Measurements from ENCODE around the gene HOXC5.

Gene HOXC5

GRCh38 chr12:54032627-54033100 is at the start of gene HOXC5:
Gene HOXC5 (plus strand): TSS chr12:54033050. CDS start chr12:54033123, 73 bp downstream.
- DNase-seq, result no peak

DNA sequence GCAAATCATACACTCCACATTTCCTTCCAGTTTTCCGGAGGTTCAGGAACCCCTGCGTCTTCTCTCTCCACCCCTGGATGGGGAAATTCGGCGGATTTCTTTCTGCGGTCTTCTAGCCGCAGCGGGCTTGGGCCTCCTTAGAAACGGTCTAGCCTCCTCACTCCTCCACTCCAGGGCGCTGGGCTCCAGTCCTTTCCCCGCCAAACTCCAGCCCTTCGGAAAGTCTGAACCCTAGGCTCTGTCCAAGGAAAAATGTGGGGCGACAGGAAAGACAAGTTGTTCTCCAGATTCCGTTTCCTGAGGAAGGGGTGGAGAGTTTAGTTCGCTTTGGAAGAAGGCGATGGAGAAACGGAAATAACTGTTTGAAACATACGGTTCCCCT is 49.3 kb upstream of the HOXC5 start:
- no peak for DNase-seq

DNA sequence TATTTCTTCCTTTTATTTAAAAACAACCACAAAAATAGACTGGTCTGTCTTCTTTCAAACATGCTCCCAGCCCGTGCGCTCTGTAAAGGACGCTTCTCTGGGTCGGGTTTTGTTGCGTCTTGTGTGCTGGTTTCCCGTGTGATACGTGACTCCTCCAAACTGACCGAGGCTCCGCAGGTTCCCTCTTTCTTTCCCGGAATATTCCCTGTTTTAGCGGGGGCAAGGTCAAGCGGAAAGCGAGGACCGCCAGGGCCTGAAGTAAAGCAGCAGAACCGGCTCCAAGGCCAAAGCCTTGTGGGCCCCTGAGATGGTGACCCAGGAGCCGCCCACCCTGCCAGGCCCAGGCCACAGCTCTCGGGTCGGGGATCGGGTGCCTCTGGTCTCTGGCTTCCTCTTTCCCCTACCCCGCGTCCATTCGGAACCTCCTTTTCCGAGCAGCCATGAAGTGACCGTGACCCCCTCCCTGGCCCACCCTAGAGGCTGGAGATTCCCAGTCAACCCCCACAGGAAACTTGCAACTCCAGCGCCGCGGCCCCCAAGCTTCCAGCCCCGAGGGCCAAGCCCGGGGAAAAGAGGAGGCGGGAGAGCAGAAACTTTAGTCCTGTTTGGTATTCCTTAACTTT is 48.8 kb upstream of the HOXC5 start:
- DNase-seq, result no peak

DNA sequence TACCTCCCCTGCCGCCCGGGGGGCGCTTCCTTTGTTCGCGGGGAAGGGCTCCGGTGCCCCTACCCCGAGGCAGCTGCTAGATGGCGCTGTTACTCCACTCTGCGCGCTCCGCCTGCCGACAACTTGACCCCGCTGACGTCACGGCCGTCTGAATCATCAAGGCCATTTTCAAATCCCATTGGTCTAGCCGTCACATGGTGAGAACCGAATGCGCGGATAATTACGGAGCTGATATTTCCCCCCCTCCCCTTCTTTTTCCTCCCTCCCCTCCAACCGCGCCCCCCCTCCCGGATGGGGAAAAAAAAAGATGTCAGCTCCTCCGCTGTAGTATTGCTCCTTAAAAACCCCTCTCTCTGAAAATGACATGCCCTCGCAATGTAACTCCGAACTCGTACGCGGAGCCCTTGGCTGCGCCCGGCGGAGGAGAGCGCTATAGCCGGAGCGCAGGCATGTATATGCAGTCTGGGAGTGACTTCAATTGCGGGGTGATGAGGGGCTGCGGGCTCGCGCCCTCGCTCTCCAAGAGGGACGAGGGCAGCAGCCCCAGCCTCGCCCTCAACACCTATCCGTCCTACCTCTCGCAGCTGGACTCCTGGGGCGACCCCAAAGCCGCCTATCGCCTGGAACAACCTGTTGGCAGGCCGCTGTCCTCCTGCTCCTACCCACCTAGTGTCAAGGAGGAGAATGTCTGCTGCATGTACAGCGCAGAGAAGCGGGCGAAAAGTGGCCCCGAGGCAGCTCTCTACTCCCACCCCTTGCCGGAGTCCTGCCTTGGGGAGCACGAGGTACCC is 47.8 kb upstream of the HOXC5 start, which contains the start of gene HOXC10:
HOXC10 (plus strand) TSS at position 246 of the 791 bp plus-strand sequence; CDS start at position 360, 114 bp downstream.
- DNase-seq, result peak; percentile 54

GRCh38 chr12:53985692-53985993 is 47.2 kb upstream of the HOXC5 start:
- DNase-seq, result no peak

- DNase-seq, result no peak
Observed at GRCh38 chr12:53985994-53986685, 46.7 kb upstream of the HOXC5 start.

GRCh38 chr12:53986686-53987483 is 46.0 kb upstream of the HOXC5 start:
- no peak for DNase-seq

- no peak for DNase-seq
Observed at GRCh38 chr12:53987787-53988230, 45.0 kb upstream of the HOXC5 start.

GRCh38 chr12:53988541-53989226 is 44.2 kb upstream of the HOXC5 start:
- DNase-seq, result no peak

GRCh38 chr12:53989227-53990113 is 43.4 kb upstream of the HOXC5 start:
- no peak for DNase-seq

DNA sequence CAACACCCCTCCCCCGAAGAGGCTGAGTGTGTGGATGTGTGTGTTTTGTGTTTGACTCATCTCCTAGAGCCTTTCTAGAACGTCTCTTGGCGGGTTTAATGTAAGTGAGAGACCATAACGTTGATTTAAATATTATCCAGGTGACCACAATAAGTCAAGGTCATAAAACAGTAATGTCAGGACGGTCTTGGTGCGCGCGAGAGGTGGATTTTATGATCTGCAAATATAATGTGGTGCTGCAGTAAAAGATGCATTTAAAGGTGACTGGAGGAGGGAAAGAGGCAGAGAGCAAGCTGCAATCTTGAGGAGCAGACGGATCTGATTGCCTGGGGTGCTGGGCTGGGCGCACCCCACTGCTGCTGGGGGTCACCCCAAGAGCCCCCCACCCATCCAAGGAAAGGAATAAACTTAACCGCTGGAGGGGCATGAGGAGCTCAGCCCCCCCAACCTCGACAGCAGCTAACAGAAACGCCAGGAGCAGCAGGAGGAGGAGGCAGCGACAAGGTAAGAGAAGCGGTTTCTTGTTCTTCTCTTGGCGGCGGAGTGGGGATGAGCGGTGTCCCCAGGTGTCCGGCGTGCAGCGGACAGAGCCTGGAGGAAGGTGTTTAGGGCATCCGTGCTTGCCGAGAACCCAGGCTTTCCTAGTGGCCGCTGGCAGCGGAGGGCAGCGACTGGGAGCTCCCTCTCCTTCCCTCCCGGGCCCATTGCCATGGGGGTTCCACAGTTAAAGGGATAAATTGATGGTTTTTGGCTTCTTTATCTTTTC is 42.4 kb upstream of the HOXC5 start:
- no peak for DNase-seq

DNA sequence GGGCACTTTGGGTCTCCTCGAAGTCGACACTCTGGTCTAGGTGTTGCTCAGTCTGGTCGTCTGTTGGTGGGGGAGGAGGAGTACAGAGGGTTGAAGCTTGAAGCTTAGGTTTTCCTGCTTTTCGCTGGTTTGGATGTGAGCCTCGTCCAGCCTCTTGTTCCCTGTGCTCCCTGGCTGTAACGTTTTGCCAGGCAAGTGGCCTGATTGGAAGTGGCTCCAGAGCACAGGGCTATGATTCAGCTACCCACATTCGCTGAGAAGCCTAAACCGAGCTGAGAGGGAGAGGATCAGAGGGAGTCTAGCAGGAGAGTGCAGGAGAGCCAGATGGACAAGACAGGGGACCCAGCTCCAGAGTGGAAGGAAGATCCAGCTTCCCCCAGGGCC is 41.8 kb upstream of the HOXC5 start:
- no peak for DNase-seq

- no peak for DNase-seq
Observed at GRCh38 chr12:53992377-53992889, 40.4 kb upstream of the HOXC5 start.

DNA sequence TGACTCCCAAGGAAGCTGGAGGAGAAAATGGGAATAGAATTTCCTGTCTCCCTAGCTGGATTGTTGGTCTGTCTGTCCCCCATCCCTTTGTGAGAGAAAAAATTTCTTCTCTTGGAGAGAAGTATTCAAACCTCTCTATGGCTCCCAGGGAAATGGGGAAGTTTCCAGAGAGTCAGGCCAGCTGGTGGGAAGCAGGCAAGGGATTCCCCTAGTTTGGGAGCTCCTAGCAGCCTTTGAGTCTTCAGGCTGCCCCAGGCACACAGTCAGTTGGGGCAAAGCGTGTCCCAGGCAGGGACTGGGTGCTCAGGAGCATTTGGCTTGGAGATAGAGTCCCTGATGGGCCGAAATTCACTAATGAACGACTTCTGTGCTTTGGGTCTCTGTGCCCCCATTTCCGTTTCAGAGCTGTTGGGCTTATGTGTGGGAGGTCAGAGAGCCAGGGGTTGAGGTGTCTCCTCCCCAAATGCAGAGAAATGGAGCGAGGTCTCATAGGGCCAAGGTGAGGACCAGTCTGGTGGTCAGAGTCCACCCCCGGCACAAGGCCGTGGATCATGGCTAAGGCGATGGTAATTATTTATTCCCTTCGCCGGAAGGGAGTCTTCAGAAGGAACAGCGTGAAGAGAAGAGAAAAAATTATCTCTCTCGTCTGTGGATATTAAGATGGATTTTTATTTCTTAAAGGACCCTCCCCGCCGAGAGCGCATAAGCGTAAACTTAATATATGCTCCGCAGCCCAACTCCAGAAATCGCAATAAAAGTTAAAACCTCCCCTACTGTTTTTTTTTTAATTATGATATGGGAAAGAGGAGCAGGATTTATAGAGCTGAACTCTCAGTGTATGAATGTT is 39.5 kb upstream of the HOXC5 start:
- no peak for DNase-seq

DNA sequence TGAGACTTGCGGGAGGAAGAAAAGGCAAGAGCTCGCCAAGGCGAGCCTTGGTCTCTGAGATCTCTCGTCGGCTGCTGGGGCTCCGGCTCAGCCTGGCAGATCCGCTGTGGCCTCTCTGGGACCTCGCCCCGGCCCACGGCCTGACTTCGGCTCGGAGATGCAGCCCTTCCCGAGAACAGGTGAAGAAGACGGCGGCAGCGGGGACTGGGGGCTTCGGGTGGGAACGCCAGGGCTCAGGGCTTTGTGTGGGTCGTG is 38.9 kb upstream of the HOXC5 start:
- no peak for DNase-seq

DNA sequence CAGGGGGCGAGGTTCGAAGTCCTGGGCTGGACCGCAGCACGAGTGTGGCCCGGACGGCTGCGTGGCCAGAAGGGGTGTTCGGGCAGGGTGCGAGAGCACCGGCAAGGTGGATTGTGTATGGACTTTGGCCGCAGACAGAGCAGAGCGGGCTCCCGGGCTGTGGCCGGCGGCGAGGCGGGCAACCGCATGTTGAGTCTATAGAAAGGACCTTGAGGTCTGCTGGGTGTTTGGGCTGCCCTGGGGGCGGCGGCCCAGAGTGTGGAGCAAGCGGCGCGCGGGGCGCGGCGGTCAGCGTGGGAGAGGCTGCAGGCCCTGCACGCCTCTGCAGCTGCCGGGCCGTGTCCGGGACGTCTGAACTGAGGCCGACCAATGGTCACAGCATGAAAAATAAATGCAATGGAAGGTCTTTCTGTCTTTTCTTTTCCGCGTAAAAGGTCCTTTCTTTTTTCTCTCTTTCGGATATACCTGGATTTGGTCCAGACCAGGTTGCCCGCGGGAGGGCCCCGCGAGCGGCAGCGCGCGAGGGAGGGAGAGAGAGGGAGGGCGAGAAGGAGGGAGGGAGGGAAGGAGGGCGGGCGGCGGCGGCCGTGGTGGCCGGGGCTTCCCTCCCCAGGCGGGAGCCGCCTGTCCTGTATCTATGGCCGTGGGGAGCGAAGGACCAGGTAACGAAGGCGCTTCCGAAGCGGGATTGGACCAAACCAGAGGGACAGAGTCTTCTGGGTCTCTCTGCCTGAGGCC is 38.4 kb upstream of the HOXC5 start:
- no peak for DNase-seq

GRCh38 chr12:53995002-53995377 is 37.9 kb upstream of the HOXC5 start:
- no peak for DNase-seq

GRCh38 chr12:53995378-53996239 is 37.2 kb upstream of the HOXC5 start:
- no peak for DNase-seq
